Measurements from ENCODE around the gene ZBTB7B.

DNA sequence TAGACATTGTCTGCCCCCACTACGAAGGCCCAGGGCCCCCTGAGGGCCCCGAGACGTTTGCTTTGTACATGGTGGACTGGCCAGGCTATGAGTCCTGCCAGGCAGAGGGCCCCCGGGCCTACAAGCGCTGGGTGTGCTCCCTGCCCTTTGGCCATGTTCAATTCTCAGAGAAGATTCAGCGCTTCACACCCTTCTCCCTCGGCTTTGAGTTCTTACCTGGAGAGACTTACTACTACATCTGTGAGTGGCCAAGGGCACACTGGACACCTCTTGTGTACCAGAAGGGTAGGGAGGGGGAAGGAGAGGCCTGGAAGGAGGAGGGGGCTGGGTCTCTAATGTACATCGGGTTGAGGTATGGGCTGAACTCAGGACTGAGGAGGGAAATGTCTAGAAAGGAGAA lies 64.2 kb downstream of the ZBTB7B start:
- TF ChIP-seq, protein P1, sequence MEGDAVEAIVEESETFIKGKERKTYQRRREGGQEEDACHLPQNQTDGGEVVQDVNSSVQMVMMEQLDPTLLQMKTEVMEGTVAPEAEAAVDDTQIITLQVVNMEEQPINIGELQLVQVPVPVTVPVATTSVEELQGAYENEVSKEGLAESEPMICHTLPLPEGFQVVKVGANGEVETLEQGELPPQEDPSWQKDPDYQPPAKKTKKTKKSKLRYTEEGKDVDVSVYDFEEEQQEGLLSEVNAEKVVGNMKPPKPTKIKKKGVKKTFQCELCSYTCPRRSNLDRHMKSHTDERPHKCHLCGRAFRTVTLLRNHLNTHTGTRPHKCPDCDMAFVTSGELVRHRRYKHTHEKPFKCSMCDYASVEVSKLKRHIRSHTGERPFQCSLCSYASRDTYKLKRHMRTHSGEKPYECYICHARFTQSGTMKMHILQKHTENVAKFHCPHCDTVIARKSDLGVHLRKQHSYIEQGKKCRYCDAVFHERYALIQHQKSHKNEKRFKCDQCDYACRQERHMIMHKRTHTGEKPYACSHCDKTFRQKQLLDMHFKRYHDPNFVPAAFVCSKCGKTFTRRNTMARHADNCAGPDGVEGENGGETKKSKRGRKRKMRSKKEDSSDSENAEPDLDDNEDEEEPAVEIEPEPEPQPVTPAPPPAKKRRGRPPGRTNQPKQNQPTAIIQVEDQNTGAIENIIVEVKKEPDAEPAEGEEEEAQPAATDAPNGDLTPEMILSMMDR (IDR thresholded peaks at IDR 0.05): no peak
- TF ChIP-seq ZFX (IDR thresholded peaks at IDR 0.05; ENCODE audit: borderline replicate concordance): no peak
